ENCODE measurements around the gene AKAP10.
"Not testable (repeated sequence)": the region's sequence is repeated elsewhere in the genome, so short reads cannot be mapped to it uniquely, and the experiment has no call there.

Gene AKAP10

DNA sequence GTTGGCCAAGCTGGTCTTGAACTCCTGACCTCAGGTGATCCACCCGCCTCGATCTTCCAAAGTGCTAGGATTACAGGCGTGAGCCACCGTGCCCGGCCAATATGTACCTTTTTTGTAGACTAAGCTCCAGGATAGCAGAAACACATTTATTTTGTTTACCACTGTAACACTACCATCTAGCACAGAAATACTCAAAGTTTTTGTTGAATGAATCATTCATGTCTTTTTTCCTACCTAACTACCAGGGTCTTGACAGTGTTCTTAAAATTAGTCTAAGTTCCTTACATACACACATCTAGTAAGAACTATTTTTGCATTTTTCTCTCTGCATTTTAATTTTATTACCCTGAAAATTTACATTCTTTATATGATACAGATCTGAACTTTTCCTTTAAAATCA lies 44.4 kb downstream of the AKAP10 start:
- Histone ChIP-seq H3K27me3 (ENCODE audit: low read depth) (no peaks in the 10 kb centered on the region), H3K9me3 (no peaks in the 10 kb centered on the region), H3K4me1 (no peaks in the 10 kb centered on the region), H3K36me3 (replicated peaks) (peaks cover 70% of the 10 kb centered on the region), H3K4me3 (no peak overlapping the region)
- DNase-seq (ENCODE audit: low spot score in 2 of 2): no peak
- in situ Hi-C loops (cut with MboI; ENCODE audit: low sequenced_read_pairs): no loop called here

DNA sequence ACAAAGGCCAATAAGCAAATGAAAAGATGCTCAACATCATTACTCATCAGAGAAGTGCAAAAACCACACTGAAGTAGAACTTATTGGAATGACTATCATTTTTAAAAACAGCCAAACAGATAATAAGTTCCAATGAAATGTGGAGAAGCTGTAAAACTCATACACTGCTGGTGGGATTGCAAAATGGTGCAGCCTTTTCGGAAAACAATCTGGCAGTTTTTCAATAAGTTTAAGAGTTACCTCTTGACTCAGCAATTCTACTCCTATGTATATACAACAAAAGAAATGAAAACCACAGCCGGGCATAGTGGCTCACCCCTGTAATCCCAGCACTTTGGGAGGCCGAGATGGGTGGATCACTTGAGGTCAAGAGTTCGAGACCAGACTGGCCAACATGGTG lies 49.3 kb downstream of the AKAP10 start:
- no peaks in the 10 kb centered on the region for H3K9me3 ChIP-seq
- in situ Hi-C loops (cut with MboI; ENCODE audit: low sequenced_read_pairs): no loop called here
- no peak for DNase-seq (ENCODE audit: low spot score in 2 of 2)
- no peaks in the 10 kb centered on the region for H3K4me1 ChIP-seq
- H3K27me3 ChIP-seq (ENCODE audit: low read depth): no peaks in the 10 kb centered on the region
- H3K36me3 ChIP-seq (replicated peaks): peaks cover 60% of the 10 kb centered on the region
- H3K4me3 ChIP-seq: no peak overlapping the region

DNA sequence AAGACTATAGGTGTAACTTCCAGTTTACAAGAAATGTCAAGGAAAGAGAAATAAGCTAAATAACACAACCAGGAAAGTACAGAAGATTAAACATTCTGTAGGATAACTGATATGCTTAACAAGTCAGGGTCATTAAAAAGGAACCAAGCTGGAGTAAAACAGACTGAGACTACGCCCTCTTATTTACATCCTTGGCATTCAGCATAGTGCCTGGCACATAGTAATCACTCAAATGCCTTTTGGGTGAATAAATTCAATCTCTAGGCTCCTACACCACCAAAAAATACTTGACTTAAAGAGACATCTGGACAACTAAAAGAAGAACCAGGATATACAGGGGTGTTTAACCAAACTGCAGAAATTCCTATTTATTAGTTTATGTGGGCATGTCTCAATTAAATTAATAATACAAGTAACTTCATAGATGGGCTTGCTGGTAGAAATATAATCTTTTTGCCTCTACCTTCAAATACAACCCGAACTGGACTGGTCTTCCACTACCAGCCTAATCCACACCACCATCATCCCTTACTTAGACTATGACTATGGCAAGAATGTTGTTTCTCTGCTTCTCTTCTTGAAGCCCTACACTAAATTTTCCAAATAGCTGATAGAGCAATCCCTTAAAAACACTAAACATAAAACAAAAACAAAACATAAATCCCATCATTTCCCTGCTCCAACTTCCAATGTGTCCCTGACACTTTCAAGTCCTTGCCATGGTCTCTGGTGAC lies 62.2 kb downstream of the AKAP10 start:
- DNase-seq (ENCODE audit: low spot score in 2 of 2): no peak
- Histone ChIP-seq H3K27me3 (ENCODE audit: low read depth) (no peaks in the 10 kb centered on the region), H3K4me1 (no peaks in the 10 kb centered on the region), H3K9me3 (no peaks in the 10 kb centered on the region), H3K36me3 (replicated peaks) (peaks cover 41% of the 10 kb centered on the region), H3K4me3 (no peak overlapping the region)
- in situ Hi-C loops (cut with MboI; ENCODE audit: low sequenced_read_pairs): no loop called here

DNA sequence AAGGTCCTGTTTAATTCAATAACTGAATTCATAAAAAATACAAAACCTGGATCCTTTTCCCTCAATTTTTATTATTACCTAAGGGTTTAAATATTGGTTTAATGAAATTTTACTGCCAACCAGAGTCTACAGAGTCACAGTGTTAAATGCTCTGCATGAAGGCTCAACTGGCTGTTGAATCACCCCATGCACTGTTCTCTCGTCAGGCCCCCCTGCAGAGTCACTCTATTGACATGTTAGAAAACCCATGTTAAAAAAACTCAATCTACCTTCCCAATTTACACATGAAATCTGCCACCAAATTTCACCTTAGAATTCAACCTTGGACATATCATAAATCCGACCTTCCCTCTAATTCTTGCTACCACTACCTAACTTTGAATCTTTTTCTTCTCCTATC lies 66.6 kb downstream of the AKAP10 start:
- Histone ChIP-seq H3K4me3 (no peak overlapping the region), H3K9me3 (no peaks in the 10 kb centered on the region), H3K36me3 (replicated peaks) (peaks cover 58% of the 10 kb centered on the region), H3K27me3 (ENCODE audit: low read depth) (no peaks in the 10 kb centered on the region), H3K4me1 (no peaks in the 10 kb centered on the region)
- DNase-seq (ENCODE audit: low spot score in 2 of 2): no peak
- in situ Hi-C loops (cut with MboI; ENCODE audit: low sequenced_read_pairs): no loop called here

DNA sequence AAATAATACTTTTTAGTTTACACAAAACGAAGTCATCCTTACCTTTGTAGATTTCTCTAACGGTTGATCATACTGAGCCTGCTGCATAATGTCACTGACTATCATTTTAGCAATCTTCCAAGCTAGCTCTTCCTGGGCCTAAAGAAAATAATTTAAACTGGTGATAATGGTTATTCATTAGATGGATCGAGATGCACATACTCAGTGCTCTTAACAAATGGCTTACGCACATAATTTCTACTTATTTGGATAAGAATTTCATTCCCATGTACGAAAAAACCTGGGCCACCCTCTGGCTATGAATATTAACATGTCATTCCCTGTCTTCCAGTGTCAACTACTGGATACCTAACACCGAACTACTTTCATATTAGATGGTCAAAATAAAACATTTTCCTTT lies 68.5 kb downstream of the AKAP10 start:
- Histone ChIP-seq H3K9me3 (no peaks in the 10 kb centered on the region), H3K36me3 (replicated peaks) (peaks cover 61% of the 10 kb centered on the region), H3K4me3 (no peak overlapping the region), H3K4me1 (no peaks in the 10 kb centered on the region), H3K27me3 (ENCODE audit: low read depth) (no peaks in the 10 kb centered on the region)
- no peak for DNase-seq (ENCODE audit: low spot score in 2 of 2)
- in situ Hi-C loops (cut with MboI; ENCODE audit: low sequenced_read_pairs): no loop called here

DNA sequence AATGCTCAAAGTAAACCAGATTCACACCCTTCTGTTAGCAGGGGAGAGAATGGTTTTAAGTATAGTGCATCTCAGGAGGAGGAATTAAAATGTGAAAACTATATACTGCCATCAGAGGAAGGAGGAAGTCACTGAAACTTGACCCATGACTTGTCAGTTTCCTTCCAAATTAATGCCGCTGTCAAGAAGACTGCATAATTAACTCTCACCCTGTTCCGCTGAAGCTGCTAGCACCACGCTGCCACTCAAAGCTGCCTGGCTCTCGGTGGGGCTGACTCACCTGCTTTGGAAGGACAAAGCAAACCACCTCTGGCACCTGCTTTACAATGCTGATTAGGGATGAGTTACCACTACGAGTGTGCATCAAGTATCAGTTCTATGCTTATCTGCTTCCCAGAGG lies 72.1 kb downstream of the AKAP10 start:
- Histone ChIP-seq H3K4me1 (no peaks in the 10 kb centered on the region), H3K9me3 (no peaks in the 10 kb centered on the region), H3K4me3 (no peak overlapping the region), H3K36me3 (replicated peaks) (peaks cover 67% of the 10 kb centered on the region), H3K27me3 (ENCODE audit: low read depth) (no peaks in the 10 kb centered on the region)
- DNase-seq (ENCODE audit: low spot score in 2 of 2): no peak
- in situ Hi-C loops (cut with MboI; ENCODE audit: low sequenced_read_pairs): no loop called here

DNA sequence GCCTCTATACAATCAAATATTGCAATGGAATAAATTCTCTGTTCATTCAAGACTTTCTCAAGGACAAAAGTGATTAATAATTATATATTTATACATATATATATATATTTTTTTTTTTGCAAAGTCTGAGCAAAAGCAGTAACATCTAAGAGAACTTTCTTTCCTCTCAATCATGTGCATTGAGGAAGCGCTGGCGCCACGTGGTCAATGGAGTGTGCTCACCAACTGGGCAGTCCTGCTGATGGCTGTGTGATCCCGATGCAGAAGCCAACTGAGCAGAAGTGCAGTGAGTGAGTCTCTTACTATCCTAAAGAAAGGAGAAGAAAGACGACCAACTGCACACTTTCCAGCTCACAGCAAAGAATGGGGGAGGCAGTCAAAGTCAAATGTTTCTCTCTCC lies 72.7 kb downstream of the AKAP10 start:
- Histone ChIP-seq H3K36me3 (replicated peaks) (peaks cover 64% of the 10 kb centered on the region), H3K9me3 (no peaks in the 10 kb centered on the region), H3K4me3 (no peak overlapping the region), H3K4me1 (no peaks in the 10 kb centered on the region), H3K27me3 (ENCODE audit: low read depth) (no peaks in the 10 kb centered on the region)
- in situ Hi-C loops (cut with MboI; ENCODE audit: low sequenced_read_pairs): no loop called here
- no peak for DNase-seq (ENCODE audit: low spot score in 2 of 2)

DNA sequence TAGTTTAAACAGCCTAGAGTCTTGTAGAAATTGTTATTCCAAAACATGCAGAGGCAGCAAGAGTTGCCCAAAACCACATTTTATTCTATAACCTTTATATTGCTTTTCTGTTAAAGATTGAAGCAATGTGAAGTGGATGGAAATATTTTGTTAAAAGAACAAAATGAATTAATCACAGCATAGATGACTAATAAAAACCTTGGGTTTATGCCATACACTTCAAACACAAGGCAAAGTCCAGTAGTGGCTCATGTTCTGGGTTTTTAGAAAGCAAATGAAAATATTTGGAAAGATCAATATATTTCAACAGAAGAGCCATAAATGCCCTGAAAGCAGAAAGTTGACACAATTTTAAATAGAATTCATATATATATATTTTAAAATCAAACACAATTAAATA lies 73.2 kb downstream of the AKAP10 start:
- Histone ChIP-seq H3K27me3 (ENCODE audit: low read depth) (no peaks in the 10 kb centered on the region), H3K9me3 (no peaks in the 10 kb centered on the region), H3K4me3 (no peak overlapping the region), H3K36me3 (replicated peaks) (peaks cover 59% of the 10 kb centered on the region), H3K4me1 (no peaks in the 10 kb centered on the region)
- in situ Hi-C loops (cut with MboI; ENCODE audit: low sequenced_read_pairs): no loop called here
- DNase-seq (ENCODE audit: low spot score in 2 of 2): no peak

DNA sequence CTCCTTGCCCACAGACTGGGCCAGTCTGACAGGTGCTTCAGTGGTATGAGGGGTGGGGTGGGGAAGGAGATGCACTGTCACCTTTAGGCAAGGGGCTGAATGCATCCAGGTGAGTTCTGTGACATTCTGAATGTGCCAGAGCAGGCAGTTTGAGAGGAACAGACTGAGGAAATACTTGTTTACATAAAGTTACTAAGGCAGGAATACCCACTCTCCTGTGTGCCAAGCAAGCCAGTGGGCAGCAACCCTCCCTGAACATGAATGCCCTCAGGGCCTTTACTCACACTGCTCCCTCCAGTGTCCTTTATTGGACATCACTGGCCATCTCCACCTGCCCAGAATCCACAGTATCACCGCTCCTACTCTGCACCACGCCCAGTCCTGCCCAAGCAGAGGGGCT lies 76.8 kb downstream of the AKAP10 start:
- no peak for DNase-seq (ENCODE audit: low spot score in 2 of 2)
- in situ Hi-C loops (cut with MboI; ENCODE audit: low sequenced_read_pairs): no loop called here
- no peak overlapping the region for H3K4me3 ChIP-seq
- peaks cover 32% of the 10 kb centered on the region for H3K36me3 ChIP-seq (replicated peaks)
- H3K4me1 ChIP-seq: no peaks in the 10 kb centered on the region
- no peaks in the 10 kb centered on the region for H3K27me3 ChIP-seq (ENCODE audit: low read depth)
- no peaks in the 10 kb centered on the region for H3K9me3 ChIP-seq

DNA sequence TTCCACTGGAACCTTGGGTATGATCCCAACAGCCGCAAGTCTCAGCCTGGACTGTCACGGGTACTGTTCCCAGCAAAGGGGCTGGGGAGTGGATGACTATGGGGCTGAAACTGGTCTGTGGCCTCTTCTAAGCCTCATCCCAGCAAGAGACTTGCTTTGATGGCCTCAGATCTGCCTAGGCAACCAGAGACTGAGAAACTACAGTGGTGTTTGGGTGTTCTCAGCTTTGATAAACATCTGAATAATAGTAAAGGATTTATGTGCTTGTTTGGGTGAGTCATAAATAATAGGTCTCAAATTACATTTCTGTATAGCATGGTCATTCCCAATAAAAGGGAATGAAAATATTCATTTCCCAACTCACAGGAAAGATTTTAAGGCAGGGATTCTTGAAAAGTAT lies 79.7 kb downstream of the AKAP10 start:
- no peak for DNase-seq (ENCODE audit: low spot score in 2 of 2)
- Histone ChIP-seq H3K4me3 (no peak overlapping the region), H3K27me3 (ENCODE audit: low read depth) (no peaks in the 10 kb centered on the region), H3K9me3 (no peaks in the 10 kb centered on the region), H3K4me1 (no peaks in the 10 kb centered on the region), H3K36me3 (replicated peaks) (peaks cover 5% of the 10 kb centered on the region)
- in situ Hi-C loops (cut with MboI; ENCODE audit: low sequenced_read_pairs): loop anchor here (10.0 kb wide), 1 partner anchor 57 kb away; no protein-coding TSS in a partner anchor

DNA sequence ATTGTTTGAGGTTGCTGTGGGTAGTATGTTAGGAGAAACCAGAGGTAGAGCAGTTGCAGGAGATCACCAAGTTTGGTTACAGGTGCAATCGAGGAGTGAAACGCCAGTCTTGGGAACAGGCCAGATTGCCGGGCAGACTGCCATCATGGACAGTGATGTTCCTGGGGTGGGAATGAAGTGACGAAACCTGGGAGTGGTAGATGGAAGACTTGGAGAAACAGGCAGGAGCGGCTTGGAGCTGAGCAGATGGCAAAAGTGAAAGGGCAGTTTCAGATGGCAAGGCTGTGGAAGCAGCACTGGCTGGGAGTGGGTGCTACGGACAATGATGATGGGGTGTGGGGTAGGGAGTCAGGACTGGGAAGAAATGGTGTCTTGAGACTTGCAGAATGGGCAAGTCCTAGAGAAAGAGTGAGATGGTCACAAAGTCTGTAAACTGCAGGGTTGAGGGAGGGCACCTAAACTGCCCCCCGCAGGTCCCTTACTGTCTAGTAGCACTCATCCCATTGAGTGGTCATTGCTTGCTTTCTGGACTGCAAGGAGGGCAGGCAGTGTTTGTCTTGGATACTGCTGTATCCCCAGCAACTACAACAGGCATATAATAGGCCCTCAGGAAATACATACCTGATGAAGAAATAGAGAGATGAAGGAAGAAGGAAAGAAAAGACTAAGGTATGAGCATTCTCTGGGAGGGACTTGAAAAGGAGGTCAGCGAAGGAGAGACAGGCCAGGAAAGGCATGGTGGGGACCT lies 80.4 kb downstream of the AKAP10 start:
- H3K4me3 ChIP-seq: no peak overlapping the region
- H3K9me3 ChIP-seq: no peaks in the 10 kb centered on the region
- peaks cover 4% of the 10 kb centered on the region for H3K36me3 ChIP-seq (replicated peaks)
- no peak for DNase-seq (ENCODE audit: low spot score in 2 of 2)
- no peaks in the 10 kb centered on the region for H3K27me3 ChIP-seq (ENCODE audit: low read depth)
- in situ Hi-C loops (cut with MboI; ENCODE audit: low sequenced_read_pairs): loop anchor here (10.0 kb wide), 1 partner anchor 58 kb away; no protein-coding TSS in a partner anchor
- H3K4me1 ChIP-seq: no peaks in the 10 kb centered on the region

DNA sequence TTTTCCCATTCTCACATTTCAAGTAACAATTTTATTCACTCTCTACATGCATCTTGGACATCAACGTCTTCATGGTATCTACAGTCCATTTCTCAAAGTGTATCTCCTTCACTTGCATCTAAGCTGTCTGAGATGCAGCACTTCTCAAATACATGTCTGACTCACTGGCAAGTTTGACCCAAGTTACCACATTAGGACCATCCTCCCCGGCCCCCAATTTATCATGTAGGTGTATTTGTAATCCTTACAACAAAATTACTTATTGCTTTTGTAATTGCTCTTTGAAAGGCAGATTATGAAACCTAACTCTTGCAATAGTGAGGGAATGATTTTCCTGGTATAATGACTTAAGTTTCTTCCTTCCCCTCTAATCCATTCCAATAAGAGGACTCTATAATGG lies 80.9 kb downstream of the AKAP10 start:
- no peak for DNase-seq (ENCODE audit: low spot score in 2 of 2)
- no peak overlapping the region for H3K4me3 ChIP-seq
- no peaks in the 10 kb centered on the region for H3K27me3 ChIP-seq (ENCODE audit: low read depth)
- peaks cover 3% of the 10 kb centered on the region for H3K36me3 ChIP-seq (replicated peaks)
- in situ Hi-C loops (cut with MboI; ENCODE audit: low sequenced_read_pairs): loop anchor here (10.0 kb wide), 1 partner anchor 58 kb away; no protein-coding TSS in a partner anchor
- no peaks in the 10 kb centered on the region for H3K9me3 ChIP-seq
- no peaks in the 10 kb centered on the region for H3K4me1 ChIP-seq

DNA sequence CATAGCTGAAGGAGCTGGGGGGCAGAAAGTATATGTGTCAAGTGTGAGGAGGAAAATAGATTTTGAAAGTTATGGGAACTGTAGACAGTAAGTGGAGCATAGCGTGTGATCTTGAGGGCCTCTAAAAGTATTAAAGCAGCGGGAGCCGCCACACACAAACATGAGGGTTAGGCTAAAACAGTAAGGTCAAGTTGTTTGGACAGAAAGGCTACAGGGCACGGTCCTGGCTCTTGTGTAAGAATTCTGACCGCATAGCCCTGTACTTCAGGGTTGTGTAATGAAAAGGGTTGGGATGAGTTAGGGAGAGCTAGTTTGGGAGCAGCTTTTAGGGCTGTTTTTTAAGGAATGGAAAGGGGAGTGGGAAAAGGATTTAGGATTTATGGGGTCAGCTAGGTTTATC lies 87.1 kb downstream of the AKAP10 start:
- in situ Hi-C loops (cut with MboI; ENCODE audit: low sequenced_read_pairs): loop anchor here (10.0 kb wide), 1 partner anchor 64 kb away; no protein-coding TSS in a partner anchor
- not testable (repeated sequence) for H3K4me3 ChIP-seq; H3K4me1 ChIP-seq; DNase-seq (ENCODE audit: low spot score in 2 of 2); H3K36me3 ChIP-seq (replicated peaks); H3K9me3 ChIP-seq; H3K27me3 ChIP-seq (ENCODE audit: low read depth)

DNA sequence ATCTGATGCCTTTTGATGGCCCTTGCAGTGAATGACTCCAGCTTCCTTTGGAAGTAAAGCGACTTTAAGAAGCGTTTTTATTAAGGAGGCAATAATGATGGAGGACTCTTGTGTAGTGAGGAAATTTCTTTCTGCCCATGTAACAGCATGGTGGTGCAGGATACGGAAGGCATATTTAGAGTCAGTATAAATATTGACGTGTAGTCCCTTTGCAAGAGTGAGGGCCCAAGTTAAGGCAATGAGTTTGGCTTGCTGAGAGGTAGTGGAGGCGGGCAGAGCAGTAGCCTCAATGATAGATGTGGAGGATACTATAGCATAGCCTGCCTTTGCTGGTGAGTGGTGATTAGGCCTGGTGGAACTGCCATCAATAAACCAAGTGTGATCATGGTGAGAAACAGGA lies 87.6 kb downstream of the AKAP10 start:
- H3K36me3 ChIP-seq (replicated peaks); H3K4me3 ChIP-seq; H3K4me1 ChIP-seq; DNase-seq (ENCODE audit: low spot score in 2 of 2); H3K27me3 ChIP-seq (ENCODE audit: low read depth); H3K9me3 ChIP-seq: not testable (repeated sequence)
- in situ Hi-C loops (cut with MboI; ENCODE audit: low sequenced_read_pairs): loop anchor here (10.0 kb wide), 1 partner anchor 65 kb away; no protein-coding TSS in a partner anchor
